ENCODE data around the gene PLPP1. TPM values are rescaled to one million over a fixed set of nuclear protein-coding genes. Genes with fewer than 3 reads are reported as not detected.
"Not testable (repeated sequence)": the region's sequence is repeated elsewhere in the genome, so short reads cannot be mapped to it uniquely, and the experiment has no call there.

PLPP1 gene
- total and polyA plus RNA-seq, 7 donors: 22.0 to 81.5 (median 40.6) TPM

DNA sequence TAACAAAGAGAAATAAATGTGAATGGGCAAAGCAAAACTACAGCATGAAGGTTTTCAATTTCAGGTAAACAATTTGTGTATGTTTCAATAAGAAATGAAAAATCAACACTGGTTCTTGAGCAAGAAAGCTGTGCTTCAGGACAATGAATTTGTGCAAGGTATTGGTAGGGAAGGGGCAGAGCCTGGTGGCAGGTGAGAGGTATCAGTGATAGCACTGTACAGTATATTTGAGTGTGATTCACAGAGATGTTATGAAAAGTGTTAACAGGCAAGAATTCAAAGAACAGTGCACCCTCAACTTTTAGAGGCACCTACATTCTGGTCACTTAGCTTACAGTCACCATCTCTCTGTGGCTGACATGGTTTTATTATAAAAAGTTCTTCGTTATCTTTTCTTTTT is 25.7 kb downstream of the PLPP1 start:
- H3K27me3 ChIP-seq (ENCODE audit: insufficient read depth in 3 of 3, low read length in 2 of 3): no peaks in the 10 kb centered on the region
- H3K27ac ChIP-seq: peak overlapping the region; percentile 62
- DNase-seq: no peak
- H3K4me1 ChIP-seq: peaks cover 46% of the 10 kb centered on the region
- H3K4me3 ChIP-seq: no peak overlapping the region
- ATAC-seq: peak in 2 of 4 donors; percentile 32
- intact Hi-C loops (cut with DNase I): no loop called here
- TF ChIP-seq, protein P1, sequence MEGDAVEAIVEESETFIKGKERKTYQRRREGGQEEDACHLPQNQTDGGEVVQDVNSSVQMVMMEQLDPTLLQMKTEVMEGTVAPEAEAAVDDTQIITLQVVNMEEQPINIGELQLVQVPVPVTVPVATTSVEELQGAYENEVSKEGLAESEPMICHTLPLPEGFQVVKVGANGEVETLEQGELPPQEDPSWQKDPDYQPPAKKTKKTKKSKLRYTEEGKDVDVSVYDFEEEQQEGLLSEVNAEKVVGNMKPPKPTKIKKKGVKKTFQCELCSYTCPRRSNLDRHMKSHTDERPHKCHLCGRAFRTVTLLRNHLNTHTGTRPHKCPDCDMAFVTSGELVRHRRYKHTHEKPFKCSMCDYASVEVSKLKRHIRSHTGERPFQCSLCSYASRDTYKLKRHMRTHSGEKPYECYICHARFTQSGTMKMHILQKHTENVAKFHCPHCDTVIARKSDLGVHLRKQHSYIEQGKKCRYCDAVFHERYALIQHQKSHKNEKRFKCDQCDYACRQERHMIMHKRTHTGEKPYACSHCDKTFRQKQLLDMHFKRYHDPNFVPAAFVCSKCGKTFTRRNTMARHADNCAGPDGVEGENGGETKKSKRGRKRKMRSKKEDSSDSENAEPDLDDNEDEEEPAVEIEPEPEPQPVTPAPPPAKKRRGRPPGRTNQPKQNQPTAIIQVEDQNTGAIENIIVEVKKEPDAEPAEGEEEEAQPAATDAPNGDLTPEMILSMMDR (IDR thresholded peaks at IDR 0.05): no peak
- H3K36me3 ChIP-seq (ENCODE audit: insufficient read depth in 1 of 2, low read depth in 1 of 2): no peaks in the 10 kb centered on the region
- no peaks in the 10 kb centered on the region for H3K9me3 ChIP-seq
- 84 to 92% (median 86%) methylated on average over 1 of the region's 1 CpG for WGBS, 3 donors

DNA sequence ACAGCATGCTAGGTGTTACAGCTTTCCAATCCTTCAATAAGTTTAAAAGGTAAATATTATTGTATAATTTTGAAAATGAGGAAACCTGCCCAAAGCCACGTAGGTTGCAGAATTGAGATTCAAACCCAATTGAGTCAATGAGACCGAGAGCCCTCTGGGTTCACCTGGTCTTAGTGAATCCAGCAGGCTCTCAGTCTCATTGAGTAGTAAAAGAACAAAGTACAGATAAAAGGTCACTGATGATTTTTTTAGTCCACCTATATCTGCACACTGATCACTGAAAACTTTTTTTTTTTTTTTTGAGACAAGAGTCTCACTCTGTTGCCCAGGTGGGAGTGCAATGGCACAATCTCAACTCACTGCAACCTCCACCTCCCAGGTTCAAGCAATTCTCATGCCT is 27.2 kb downstream of the PLPP1 start:
- Histone ChIP-seq H3K4me3 (no peak overlapping the region), H3K27me3 (ENCODE audit: insufficient read depth in 3 of 3, low read length in 2 of 3) (no peaks in the 10 kb centered on the region), H3K9me3 (no peaks in the 10 kb centered on the region), H3K36me3 (ENCODE audit: insufficient read depth in 1 of 2, low read depth in 1 of 2) (no peaks in the 10 kb centered on the region), H3K4me1 (peaks cover 55% of the 10 kb centered on the region), H3K27ac (no peak overlapping the region)
- ATAC-seq (no peak), DNase-seq (no peak)
- TF ChIP-seq, protein P1 (IDR thresholded peaks at IDR 0.05): no peak
- 88 to 95% (median 91%) methylated on average over 2 of the region's 2 CpGs for WGBS, 3 donors
- intact Hi-C loops (cut with DNase I): no loop called here

DNA sequence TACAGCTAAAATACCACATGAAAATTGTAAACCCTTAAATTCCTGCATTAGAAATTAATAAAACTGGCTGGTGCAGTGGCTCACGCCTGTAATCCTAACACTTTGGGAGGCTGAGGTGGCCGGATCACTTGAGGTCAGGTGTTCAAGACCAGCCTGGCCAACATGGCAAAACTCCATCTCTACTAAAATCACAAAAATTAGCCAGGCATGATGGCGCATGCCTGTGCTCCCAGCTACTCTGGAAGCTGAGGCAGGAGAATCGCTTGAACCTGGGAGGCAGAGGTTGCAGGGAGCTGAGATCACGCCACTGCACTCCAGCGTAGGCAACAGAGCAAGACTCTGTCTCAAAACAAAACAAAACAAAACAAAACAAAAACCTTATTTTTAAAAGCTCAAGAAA is 29.1 kb downstream of the PLPP1 start:
- H3K36me3 ChIP-seq (ENCODE audit: insufficient read depth in 1 of 2, low read depth in 1 of 2); intact Hi-C loops (cut with DNase I); H3K27ac ChIP-seq; H3K27me3 ChIP-seq (ENCODE audit: insufficient read depth in 3 of 3, low read length in 2 of 3); DNase-seq; H3K9me3 ChIP-seq; H3K4me3 ChIP-seq; ATAC-seq: not testable (repeated sequence)
- peaks cover 61% of the 10 kb centered on the region for H3K4me1 ChIP-seq
- 74 to 84% (median 77%) methylated on average over 6 of the region's 6 CpGs for WGBS, 3 donors

DNA sequence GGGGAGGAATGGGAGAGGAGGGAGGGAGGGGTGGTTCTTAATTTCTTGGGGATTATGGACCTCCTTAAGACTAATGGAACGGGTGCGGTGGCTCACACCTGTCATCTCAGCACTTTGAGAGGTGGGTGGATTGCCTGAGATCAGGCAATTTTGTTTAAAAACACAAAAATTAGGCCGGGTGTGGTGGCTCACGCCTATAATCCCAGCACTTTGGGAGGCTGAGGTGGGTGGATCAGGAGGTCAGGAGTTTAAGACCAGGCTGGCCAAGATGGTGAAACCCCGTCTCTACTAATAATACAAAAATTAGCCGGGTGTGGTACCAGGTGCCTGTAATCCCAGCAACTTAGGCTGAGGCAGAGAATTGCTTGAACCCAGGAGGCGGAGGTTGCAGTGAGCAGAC is 30.8 kb downstream of the PLPP1 start:
- H3K27ac ChIP-seq; intact Hi-C loops (cut with DNase I); DNase-seq; H3K36me3 ChIP-seq (ENCODE audit: insufficient read depth in 1 of 2, low read depth in 1 of 2); H3K9me3 ChIP-seq; H3K4me3 ChIP-seq; H3K27me3 ChIP-seq (ENCODE audit: insufficient read depth in 3 of 3, low read length in 2 of 3); ATAC-seq: not testable (repeated sequence)
- peaks cover 48% of the 10 kb centered on the region for H3K4me1 ChIP-seq
- 89 to 93% (median 90%) methylated on average over 7 of the region's 7 CpGs for WGBS, 3 donors

DNA sequence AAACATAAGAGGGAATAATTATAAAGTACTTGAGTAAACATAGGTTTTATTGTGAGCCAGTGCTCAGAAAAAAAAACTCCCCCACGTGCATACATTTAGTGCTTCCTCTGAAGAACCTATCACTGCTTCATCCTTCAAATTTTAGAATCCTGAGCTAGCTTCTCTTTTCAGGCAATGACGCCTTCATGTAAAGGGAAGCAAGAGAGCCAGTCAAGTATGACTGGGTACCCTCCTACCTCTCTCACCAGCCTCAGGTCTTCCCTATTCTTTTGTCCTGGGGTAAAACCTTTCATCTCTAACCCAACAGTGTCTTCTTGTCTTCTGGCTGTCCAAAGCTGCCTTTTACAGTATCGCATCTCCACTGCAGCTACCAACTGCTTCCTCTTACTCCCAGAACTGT is 32.0 kb downstream of the PLPP1 start:
- WGBS, 3 donors: 58 to 71% (median 69%) methylated on average over 3 of the region's 3 CpGs
- Histone ChIP-seq H3K4me1 (peaks cover 50% of the 10 kb centered on the region), H3K4me3 (no peak overlapping the region), H3K27me3 (ENCODE audit: insufficient read depth in 3 of 3, low read length in 2 of 3) (no peaks in the 10 kb centered on the region), H3K36me3 (ENCODE audit: insufficient read depth in 1 of 2, low read depth in 1 of 2) (no peaks in the 10 kb centered on the region), H3K9me3 (no peaks in the 10 kb centered on the region), H3K27ac (no peak overlapping the region)
- TF ChIP-seq, protein P1 (IDR thresholded peaks at IDR 0.05): no peak
- intact Hi-C loops (cut with DNase I): no loop called here
- ATAC-seq: no peak
- no peak for DNase-seq

DNA sequence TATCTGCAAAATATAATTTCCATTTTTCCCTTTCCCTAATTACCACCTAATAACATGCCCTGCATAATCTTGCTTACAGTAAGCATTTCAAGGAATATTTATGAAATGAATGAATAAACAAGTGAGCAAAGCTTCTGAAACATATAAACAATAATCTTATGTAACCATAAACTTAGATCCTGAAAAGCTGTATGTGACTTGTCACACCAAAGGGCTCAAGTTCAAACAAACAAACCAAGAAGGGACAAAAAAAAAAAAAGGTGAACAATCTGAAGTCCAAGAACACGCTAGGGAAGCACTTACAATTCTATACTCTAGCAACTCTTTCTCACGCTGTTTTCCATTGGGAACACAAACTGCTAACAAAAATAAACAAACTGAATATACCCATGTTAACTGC is 36.3 kb downstream of the PLPP1 start:
- 60 to 80% (median 67%) methylated on average over 2 of the region's 2 CpGs for WGBS, 3 donors
- Histone ChIP-seq H3K36me3 (ENCODE audit: insufficient read depth in 1 of 2, low read depth in 1 of 2) (no peaks in the 10 kb centered on the region), H3K9me3 (no peaks in the 10 kb centered on the region), H3K27ac (no peak overlapping the region), H3K4me1 (peaks cover 36% of the 10 kb centered on the region), H3K27me3 (ENCODE audit: insufficient read depth in 3 of 3, low read length in 2 of 3) (no peaks in the 10 kb centered on the region), H3K4me3 (no peak overlapping the region)
- DNase-seq: no peak
- ATAC-seq: no peak
- intact Hi-C loops (cut with DNase I): no loop called here
- TF ChIP-seq, protein P1 (IDR thresholded peaks at IDR 0.05): no peak
